GM21423 (cell line): Measurements from ENCODE around the gene ATP13A4.

ENCODE experiments used
- ATAC-seq: cut with Tn5 transposase; IDR thresholded peaks from one replicate; pipeline ENCODE4 v1.9.1; 2021; ENCODE audit warnings: mild to moderate bottlenecking, moderate library complexity; ENCODE audit not compliant: unreplicated experiment

Gene ATP13A4

GRCh38 chr3:193498215-193498614, 56.5 kb downstream of the ATP13A4 start:
- ATAC-seq, result no peak

DNA sequence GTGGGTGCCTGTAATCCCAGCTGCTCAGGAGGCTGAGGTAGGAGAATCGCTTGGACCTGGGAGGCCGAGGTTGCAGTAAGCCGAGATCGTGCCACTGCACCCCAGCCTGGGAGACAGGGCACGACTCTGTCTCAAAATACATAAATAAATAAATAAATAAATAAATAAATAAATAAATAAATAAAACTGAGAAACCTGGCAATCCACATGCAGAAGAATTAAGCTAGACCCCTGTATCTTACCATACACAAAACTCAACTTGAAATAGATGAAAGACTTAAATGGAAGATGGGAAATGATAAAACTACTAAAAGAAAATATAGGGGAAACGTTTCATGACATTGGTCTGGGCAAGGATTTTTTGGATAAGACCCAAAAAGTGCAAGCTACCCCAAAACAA, 58.0 kb downstream of the ATP13A4 start:
- ATAC-seq, result no peak

DNA sequence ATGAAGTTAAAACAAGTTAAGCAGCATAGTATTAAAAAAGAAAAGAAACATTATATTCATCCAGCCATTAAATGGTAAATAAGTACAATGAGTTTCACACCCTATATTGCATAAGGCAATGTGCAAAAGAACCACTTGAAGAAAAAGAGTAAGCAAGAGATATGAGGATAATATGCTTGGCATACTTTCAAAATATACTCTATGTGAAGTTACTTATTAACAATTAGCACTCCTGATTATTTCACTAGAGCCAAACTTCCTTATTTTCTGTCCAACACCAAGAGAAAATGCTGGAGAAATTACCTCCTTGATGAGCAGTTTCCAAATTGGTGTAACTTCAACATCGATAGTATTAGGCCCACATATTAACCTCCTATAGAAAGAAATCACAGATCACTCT, 63.7 kb downstream of the ATP13A4 start:
- ATAC-seq, result no peak

GRCh38 chr3:193490580-193490979, 64.1 kb downstream of the ATP13A4 start:
- ATAC-seq, result no peak

DNA sequence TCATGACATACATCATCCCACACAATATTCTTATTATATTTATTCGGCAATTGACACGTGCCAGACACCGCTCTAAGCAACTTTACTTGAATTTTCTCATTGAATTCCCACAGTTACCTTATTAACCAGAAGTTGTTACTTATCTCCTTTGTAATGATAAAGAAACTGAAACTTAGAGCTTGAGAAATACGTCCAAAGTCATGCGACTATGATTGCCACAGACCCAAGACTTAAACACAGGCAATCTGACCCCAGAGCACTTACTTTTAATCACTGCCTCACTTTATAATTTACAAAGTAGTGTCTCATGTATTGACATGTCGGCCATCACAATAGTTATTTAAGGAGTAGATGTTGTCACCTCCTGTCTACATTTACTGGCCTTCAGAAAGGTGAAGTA, 64.7 kb downstream of the ATP13A4 start:
- no peak for ATAC-seq

DNA sequence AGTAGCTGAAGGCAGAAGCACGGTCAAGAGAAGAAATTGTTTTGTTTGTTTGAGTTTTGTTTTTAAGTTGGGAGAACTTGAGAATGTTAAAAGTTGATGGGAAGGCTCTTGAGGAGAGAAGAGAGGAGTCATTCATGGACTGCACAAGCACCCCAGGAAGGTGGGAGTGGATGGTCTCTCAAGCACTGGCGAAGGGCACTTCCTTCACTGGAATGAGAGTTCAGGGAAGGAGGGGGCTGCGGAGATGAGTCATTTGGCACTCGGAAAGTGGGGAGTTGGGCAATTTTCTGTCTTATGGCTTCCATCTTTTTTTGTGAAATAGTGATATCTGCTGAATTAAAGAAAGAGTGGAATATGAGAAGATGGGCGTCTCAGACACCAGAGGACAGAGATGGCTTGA, 66.0 kb downstream of the ATP13A4 start:
- ATAC-seq, result no peak

DNA sequence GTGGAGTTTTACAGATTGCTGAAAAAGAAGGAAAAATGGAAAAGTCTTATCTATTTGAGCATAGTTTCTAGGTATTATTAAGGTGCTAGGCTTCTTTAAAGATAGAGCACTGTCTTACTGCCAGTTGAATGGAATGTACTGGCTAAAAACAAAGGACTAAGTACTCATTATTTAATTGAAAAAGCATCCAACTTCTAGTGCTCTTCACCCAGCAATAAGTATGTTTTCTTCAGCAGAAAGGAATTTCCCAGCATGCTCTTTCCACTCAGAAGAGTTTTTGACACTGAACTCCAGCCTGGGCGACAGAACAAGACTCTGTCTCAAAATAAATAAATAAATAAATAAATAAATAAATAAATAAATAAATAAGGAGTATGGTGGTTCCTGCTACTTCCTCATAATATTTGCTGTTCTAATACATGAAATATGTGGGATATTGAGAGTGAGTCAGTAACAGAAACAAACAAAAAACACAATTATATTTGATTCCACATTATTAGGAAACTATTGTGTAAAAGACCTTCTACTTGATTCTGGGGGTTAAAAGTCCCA, 70.6 kb downstream of the ATP13A4 start:
- ATAC-seq, result no peak

GRCh38 chr3:193481436-193481835, 73.3 kb downstream of the ATP13A4 start:
- ATAC-seq, result no peak

DNA sequence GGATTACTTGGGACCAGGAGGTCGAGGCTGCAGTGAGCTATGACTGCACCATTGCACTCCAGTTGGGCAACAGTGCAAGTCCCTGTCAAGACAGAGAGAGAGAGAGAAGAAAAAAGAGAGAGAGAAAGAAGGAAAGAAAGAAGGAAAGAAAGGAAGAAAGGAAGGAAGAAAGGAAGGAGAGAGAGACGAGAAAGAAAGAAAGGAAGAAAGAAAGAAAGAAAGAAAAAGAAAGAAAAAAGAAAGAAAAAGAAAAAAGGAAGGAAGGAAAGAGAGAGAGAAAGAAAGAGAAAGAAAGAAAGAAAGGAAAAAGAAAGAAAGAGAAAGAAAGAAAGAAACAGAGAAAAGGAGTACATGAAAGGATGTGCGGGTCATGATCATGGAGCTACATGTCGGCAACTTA, 80.2 kb downstream of the ATP13A4 start:
- ATAC-seq, result no peak

DNA sequence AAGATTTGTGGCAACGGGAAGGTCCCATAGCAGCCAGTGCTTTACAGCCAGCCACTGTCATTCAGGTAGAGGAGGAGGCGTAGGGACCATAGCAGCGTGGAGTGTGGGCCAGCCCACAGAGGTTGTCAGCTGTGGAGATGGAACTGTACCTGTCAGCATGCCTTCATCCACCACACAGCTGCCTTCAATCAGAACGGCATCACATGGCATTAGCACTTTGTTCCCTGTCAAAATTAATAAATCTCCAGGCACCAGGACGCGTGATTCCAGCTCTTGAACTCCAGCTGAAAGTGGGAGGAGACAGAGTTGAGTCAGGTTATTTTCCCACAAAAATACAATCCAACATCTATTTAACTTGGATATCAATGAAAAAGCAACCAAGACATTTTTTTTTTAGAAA, 84.0 kb downstream of the ATP13A4 start:
- no peak for ATAC-seq

- ATAC-seq, result no peak
These were observed 88.6 kb downstream of the ATP13A4 start for GRCh38 chr3:193465992-193466608.

DNA sequence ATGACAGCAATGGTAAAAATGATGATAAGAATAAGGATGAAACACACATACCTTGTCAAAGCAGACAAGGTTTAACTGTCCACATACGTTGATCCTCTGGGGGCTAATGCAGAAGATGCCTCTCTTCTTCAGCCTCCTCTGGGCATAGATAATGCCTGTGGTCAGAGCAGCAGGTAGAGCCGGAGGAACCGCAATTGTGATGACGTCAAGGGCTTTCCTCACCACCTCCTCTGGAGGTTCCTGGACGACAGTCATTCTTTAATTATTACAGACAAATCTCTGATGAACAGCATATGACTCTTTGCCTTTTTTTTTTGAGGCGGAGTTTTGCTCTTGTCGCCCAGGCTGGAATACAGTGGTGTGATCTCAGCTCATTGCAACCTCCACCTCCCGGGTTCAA, 89.8 kb downstream of the ATP13A4 start:
- no peak for ATAC-seq

DNA sequence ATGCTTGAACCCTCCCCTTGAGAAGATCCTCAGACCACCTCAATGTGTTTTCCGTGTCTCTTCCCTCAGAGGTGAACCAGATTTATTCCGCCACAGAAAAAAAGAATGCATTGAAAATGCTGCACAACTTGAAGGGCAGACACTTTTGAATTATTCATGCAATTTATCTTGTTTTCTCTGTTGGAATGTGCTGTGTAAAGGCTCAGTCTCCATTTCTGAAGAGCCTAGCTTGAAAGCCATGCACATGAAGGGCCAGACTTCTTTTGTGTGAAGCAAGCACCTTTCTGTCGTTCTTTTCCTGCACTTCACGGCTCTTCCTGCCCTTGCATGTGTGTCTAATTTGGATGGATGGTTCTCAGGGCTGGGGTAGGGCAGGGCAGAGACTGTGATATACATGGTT, 97.2 kb downstream of the ATP13A4 start:
- ATAC-seq, result no peak

DNA sequence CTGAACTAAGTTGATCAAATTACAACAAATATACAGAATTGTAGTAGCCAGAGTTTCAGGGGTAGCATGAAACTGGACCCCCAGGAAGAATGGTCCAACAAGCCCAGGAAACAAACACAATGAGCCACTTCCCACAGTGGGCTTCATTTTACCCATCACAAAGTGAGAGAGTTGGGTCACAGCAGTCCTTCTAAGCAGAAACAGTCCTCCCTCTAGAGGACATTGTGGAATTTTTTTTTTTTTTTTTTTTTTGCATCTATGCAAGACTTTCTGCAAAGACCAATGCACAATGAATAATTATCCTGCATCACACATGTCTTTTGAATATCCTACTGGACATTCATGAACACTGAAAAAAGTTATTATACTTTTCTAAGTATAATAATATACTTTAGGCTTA, 102.4 kb downstream of the ATP13A4 start:
- ATAC-seq, result no peak

DNA sequence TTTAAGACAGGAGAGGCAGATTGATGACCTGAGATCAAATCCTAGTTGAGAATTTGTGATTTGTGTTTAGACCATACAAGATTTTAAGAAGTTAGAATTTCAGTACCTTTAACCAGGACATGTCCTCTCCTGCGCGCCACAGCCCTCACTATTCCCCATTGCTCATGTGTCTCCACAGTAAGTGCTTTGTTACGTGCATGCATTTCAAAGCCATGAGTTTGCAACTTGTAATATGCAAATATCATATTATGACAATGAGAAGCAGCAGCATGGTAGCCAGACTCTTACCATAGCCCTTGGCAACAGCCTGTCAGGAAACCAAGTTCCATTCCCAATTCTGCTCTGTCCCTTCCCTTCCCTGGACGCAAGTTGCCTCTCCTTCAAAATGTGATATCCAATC, 102.8 kb downstream of the ATP13A4 start:
- ATAC-seq, result no peak

DNA sequence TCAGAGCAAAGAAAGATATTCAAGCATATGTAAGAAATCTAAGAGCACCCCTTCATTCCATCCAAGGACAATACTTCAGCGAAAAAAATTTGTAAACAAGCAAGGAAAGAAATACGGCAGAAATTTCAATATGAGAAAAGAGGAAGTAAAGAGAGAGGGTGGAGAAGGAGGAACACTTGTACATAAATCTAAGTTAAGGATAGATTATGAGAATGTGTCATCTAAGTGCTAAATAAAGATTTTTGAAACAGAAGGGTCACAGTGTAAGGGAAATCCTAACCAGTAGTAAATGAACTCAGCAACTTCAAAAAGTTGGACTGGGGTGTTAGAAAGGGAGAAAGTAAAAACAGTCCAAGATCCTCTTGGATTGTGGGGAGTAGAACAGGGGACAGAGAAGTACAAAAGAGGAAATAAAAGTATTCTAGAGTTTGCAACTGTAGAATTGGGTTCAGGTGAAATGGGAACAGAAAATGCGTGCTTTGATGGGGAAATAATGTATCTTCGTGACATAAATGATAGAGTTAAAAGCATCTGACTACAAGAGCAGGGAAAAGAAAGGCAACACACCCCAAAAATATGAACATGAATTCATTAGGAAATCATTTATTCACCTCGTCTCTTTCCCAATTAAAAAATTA, 107.6 kb downstream of the ATP13A4 start:
- no peak for ATAC-seq

GRCh38 chr3:193439423-193439822, 115.3 kb downstream of the ATP13A4 start:
- ATAC-seq, result no peak

DNA sequence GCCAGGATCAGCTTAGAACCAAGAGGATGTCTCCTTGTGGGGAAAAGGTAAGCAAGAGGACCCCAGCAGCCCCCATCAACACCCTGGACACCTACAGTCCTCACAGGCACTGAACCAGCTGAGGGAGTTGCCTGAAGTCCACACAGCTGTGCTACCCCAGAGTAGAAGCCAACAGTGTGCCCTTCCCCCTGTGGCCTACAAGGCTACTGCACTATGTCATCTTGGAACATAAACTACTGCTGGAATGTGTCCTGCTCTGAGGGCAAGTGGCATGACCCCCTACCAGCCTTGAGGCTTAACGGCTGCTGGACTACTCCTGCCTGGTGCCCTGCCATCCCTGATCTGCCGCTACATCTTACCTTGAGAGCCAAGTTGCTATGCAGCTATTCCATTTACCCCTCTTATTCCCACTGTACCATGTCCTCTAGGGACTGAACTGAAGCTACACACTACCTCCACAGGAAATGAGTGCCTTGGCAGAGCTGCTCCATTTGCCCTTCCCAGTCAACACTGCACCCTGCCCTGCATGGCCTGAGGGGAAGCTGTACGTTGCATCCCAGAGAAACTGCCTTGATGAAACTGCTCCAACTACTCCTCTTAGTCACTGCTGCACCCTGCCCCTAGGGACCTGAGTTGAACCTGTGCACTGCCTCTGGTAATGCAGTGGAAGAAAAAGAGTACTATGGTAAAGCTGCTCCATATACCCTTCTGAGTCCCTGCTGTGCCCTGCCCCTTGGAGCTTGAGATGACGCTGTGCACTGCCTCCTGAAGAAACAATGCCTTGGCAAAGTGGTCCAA, 135.9 kb downstream of the ATP13A4 start:
- ATAC-seq, result no peak

GRCh38 chr3:193416629-193417028, 138.1 kb downstream of the ATP13A4 start:
- no peak for ATAC-seq

DNA sequence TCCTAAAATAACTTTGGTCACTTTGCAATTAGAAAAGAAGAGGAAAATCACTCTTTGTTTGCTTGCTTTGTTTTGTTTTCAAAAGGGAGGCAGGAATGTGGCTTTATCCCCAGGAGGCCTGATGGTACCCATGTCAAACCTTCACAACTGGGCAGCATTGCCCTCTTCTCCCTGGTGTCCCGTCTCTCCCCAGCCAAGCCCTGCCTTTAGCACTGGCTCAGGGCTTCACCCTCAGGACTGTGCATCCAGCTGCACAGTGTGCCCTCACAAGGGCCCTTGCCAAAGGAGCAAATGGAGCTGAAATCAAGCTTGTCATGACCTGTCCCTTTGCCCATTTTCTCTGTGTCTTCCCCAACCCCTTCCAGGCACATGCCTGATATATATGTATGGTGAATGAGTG, 147.0 kb downstream of the ATP13A4 start:
- ATAC-seq, result no peak

- no peak for ATAC-seq
These were observed 147.6 kb downstream of the ATP13A4 start for GRCh38 chr3:193407112-193407511.

GRCh38 chr3:193403307-193403706, 151.4 kb downstream of the ATP13A4 start:
- ATAC-seq, result no peak
